Stimulated activated CD8-positive, alpha-beta memory T cell treated with anti-CD3 and anti-CD28 coated beads, Interleukin-12 subunit alpha, Interleukin-12 subunit beta, amount 100 ng/mL, for 24 hours (primary cell): ENCODE measurements around the gene SSTR5.
"Not testable (repeated sequence)": the region's sequence is repeated elsewhere in the genome, so short reads cannot be mapped to it uniquely, and the experiment has no call there.

ENCODE experiments used
- DNase-seq: peaks from one replicate; pipeline ENCODE4 v3.0.0-alpha.2; 2020; ENCODE audit errors: extremely low read depth

The SSTR5 gene

DNA sequence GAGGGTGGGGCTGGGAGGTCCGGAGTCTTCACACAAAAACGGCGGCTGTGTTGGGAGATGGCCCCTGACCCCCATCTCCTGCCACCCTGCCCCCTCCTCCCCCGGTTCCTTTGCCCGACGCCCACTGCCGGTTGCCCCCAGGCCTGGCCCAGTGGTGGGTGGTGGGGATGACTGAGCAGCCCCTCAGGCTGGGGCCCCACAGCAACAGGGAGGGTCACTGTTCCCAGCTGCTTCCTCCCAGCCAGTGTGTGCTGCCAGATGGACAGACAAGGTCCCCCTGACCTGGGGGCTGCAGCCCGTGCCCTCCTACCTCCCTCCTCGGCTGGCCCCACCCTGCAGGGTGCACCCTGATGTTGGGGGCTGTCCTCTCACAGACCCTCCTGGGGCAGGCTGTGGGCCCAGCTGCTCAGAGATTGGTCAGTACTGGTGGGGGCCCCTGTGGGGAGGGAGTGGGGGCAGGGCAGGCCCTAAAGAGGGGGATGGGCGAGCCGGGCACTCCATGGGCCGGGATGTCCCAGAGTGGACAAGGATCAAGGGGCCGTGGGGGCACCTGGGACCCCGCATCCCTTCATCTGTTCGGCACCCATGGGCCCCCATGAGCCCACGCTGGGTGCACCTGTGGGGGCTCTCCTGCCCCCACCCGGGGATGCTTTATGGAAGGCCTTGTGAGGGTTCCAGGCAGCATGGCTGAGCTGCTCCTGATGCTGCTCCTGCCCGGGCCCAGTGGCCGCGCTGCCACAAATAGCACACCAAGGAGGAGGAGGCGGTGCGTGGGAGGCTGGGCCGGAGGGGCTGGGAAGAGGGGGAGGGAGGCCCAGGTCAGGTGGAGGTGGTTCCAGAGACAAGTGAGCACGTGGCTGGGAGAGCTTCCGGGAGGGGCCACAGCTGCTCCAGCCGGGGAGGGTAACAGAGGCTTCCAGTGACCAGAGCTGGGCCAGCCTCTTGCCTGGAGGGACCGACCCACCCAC lies 18.4 kb downstream of the SSTR5 start:
- DNase-seq, result no peak

DNA sequence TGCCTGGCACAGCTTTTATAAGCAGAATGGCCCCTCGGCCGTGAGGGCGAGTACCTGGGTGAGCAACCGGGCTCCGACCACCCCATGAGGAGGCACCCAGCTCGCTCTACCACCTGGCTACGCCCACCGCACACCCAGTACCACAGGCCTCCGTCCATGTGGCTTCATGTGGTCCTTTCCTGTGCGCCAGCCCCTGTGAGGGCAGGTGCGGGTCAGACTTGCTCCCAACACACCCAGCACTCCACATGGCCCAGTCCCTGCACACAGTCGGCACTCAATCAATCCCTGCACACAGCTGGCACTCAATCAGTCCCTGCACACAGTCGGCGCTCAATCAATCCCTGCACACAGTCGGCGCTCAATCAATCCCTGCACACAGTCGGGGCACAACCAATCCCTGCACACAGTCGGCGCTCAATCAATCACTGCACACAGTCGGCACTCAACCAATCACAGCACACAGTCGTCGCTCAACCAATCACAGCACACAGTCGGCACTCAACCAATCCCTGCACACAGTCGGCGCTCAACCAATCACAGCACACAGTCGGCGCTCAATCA lies 19.5 kb downstream of the SSTR5 start:
- DNase-seq, result no peak

DNA sequence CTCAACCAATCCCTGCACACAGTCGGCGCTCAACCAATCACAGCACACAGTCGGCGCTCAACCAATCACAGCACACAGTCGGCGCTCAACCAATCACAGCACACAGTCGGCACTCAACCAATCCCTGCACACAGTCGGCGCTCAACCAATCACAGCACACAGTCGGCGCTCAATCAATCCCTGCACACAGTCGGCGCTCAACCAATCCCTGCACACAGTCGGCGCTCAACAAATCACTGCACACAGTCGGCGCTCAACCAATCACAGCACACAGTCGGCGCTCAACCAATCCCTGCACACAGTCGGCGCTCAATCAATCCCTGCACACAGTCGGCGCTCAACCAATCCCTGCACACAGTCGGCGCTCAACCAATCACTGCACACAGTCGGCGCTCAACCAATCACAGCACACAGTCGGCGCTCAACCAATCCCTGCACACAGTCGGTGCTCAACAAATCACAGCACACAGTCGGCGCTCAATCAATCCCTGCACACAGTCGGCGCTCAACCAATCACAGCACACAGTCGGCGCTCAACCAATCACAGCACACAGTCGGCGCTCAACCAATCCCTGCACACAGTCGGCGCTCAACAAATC lies 20.2 kb downstream of the SSTR5 start:
- not testable (repeated sequence) for DNase-seq

GRCh38 chr16:1093284-1094123 lies 21.0 kb downstream of the SSTR5 start:
- DNase-seq, result no peak

DNA sequence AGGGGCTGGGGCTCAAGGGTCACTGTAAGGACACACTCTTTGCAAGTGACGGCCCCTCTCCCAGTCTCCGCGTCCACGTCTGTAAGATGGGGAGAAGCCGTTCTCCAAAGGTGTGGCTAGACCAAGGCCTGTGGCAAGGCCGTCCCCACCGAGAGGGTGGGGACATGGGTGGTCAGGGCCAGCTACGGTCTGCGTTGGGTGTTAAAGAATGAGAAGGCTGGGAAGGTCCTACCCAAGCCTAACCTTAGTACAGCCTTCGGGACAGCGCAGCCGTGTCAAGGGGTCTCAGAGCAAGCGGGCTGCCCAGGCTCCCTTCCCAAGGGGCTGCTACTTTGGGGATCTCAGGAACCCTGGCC lies 21.6 kb downstream of the SSTR5 start:
- DNase-seq, result no peak

DNA sequence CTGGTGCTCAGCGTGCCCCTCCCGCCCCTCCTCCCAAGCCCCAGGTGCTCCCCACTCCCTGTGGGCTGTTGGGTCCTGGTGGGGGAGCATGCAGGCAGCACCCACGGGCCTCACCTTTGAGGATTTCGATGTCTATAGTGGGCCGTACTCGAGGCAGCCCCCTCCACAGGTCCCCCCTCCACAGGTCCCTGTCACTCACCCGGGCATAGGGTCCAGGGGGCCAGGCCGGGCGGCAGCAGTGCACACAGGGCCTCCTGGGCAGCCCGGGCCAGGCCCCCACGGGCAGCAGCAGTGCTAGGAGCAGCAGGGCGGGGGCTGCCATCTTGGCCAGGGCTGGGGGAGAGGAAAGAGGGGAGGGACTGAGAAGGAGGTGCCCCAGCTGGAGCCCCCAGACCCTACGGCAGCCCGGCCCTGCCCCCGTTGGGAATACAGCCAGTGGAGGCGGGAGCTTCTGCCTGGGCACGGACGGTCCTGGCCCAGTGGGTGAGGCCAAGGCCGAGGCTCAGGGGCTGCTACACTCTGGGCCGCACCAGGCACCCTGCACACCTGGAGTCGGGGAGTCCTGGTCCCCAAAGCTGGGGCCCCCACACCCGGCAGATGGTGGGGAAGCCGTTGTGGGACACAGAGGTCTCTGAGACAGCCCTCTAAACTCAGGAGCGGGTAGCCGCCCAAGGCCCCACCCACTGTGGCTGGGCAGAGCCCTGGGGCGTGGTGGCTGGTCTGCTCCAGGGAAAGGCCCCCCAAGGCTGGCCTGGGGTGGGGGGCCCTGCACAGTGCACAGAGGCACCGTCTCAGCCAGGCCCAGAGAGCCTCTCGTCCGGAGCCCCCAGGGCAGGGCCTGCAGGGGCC lies 22.3 kb downstream of the SSTR5 start:
- no peak for DNase-seq

DNA sequence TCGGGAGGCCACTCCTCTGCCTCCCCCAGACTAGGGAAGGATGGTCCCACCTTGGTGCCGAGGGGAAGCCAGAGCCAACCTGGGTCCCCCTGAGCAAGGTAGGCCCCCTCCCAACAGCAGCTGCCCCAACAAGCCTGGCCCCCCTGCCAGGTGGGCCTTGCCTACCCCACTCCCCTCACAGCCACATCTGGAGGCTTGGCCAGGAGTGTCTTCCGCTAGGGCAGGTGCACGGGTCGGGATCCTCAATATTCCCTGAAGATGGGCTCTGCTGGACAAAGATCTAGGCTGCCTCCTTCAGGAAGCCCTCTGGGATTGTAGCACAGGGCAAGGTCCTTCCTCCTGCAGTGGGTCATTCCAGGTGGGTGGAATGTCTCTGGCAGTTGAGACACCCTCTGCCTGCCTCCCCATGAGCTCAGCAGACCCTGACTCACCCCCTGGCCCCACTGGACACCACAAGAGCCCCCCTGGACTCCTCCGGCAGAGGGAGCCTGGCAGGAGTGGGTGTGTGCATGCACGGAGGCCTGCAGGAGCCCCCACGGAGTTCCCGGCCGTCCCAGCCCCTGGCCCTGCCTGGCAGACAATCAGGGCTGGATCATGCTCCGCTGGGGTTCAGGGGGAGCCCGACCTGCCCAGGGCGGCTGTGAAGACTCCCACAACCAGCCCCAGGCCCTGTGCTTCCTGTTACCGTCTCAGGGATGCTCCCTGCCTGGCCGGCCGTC lies 23.1 kb downstream of the SSTR5 start:
- no peak for DNase-seq

DNA sequence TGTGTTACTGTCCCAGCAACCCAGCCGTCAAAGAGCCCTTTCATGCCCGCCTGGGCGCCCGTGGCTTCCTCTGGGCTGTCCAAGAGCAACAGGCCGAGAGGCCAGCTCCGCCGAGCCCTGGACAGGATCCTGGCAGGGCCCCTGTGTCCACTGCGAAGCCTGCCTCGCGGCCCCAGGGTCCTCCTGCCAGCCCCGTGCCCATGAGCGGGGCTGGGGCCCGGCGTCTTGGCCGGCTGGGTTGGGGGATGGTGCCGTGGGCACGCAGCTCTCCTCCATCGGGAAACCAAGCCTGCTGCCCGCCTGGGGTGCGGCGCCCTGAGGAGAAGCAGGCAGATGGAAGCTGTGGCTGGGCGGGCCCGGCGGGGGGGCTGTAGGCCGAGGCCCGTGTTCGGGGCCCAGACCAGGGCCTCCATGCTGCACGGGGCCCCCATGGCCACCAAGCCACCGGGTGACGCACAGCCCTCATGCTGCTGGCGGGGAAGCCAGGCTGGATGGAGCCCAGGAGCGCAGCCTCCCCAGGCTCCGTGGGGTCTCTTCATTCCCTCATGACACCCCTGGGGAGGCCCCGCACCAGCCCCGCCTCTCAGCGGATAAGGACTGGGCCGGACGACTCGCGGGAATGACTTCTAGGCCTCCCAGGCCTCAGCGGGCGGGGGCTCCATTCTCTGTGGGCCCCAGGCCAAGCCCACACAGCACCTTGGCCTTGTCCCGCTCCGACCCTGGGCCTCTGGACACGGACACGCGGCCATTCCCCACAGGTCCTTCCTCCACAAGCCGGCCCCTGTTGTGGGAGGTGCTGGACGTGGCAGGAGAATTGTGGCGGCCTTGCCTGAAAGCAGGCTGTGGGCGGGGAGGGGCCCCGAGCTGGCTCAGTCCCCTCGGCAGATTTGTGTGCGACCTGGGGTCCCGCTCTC lies 23.9 kb downstream of the SSTR5 start, which contains the start of gene C1QTNF8:
C1QTNF8 (minus strand) TSS at position 76 of the 914 bp plus-strand sequence. CDS start 1,322 bp downstream, outside the sequence.
- DNase-seq, result no peak

GRCh38 chr16:1097156-1097555 lies 24.6 kb downstream of the SSTR5 start:
- DNase-seq, result no peak

GRCh38 chr16:1097800-1098199 lies 25.3 kb downstream of the SSTR5 start:
- no peak for DNase-seq

- no peak for DNase-seq
Observed at GRCh38 chr16:1098266-1098991, 25.9 kb downstream of the SSTR5 start.

GRCh38 chr16:1099189-1100083 lies 26.9 kb downstream of the SSTR5 start:
- DNase-seq, result no peak

DNA sequence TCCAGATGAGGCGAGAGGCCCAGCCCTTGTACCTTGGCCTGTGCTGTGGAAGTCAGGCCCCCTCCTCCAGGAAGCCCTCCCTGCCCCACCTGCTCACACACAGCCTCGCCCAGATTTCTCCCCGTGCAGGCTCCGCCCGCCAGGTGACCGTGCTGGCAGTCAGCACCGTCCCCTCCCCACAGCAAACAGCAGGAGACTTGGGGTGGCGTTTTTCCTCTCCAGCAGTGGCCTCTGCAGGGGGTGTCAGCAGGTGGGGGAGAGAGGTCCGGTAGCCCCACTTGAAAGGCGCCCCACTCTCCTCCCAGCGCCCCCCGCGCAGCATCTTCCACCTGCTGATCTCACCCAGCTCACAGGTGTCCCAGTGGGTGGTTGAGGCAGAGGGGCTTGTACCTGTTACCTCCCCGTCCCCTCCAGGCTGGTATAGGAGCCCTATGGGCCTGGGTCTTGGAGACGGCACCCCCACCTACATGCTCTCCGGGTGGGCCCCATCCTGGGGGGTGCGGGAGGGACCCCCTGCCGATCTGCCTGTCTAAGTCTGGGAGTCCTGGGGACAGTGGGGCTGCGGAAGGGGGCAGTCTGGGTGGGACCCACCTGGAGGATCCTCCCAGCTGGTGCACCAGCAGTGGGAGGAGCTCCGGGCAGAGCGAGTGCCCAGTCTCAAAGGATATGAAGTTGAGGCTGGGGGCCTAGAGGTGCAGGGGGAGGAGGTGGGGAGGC lies 27.7 kb downstream of the SSTR5 start:
- DNase-seq, result no peak

GRCh38 chr16:1101133-1101532 lies 28.6 kb downstream of the SSTR5 start:
- no peak for DNase-seq

DNA sequence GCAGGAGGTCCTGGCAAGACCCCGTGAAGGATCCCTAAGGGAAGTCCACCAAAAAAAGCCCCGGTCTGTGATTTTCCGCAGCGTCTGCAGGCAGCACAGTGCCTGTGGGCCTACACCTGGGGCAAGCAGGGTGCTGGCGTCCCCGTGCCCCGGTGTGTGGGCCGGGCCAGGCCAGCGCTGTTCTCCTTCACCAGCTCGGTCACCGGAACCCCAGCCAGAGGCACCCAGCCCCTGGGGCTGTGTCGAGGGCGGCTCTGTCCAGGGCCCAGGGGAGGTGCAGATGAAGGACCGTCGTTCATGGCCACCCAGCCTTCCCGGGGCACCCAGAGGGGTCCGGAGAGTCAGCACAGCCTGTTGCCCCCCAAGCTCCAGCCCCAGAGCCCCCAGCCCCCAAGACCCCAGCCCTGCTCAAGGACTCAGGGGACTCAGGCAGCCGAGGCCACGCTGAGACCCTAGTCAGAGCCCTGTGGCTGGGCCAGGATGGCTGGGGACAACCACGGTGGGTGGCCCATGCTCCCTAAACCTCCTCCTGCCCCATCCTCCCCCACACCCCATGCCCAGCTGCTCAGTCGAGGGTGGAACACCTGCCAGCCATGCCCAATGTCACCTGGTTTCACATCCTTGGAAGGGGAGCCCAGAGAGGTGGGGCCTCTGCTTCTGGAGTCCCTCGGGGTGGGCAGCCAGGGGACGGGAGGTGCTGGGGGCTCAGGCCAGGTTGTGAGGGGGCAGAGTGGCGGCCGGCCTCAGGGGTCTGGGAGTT lies 29.2 kb downstream of the SSTR5 start:
- no peak for DNase-seq

DNA sequence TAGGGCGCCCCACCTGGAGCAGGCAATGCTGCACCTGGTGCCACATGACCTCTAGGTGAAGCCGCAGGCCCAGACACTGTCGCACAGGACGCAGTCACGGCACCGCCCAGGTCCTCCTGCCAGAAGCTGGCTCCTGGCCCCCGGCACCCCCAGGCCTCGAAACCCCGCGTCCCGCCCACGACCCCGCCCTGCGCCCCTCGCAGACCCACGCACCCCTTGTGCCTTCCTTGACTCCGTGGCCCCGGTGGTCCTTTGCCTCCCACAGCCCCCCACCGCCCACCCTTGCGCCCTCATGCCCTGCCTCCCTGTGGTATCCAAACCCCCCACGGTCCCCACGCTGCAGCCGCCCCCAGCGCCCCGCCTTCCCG lies 29.8 kb downstream of the SSTR5 start:
- DNase-seq, result no peak
